Skeletal muscle satellite cell (primary cell): ENCODE results near the gene FNDC5.

Source experiments
- H3K27me3 ChIP-seq: 2 replicates; pipeline ENCODE4 v1.7.0; 2013; ENCODE audit warnings: low read length; ENCODE audit not compliant: control insufficient read depth, insufficient read depth
- H3K36me3 ChIP-seq: 2 replicates; pipeline ENCODE4 v1.7.0; 2013; ENCODE audit warnings: mild to moderate bottlenecking, control low read depth, low read length; ENCODE audit not compliant: insufficient read depth
- H3K4me1 ChIP-seq: 2 replicates; pipeline ENCODE4 v1.7.0; 2013; ENCODE audit warnings: low read length; ENCODE audit not compliant: control insufficient read depth, insufficient read depth
- H3K4me2 ChIP-seq: 2 replicates; pipeline ENCODE4 v1.7.0; 2013; ENCODE audit warnings: mild to moderate bottlenecking, low read length
- H3K4me3 ChIP-seq: 2 replicates; pipeline ENCODE4 v1.7.0; 2013; ENCODE audit warnings: low read length
- H3K9ac ChIP-seq: 2 replicates; pipeline ENCODE4 v1.7.0; 2013; ENCODE audit warnings: mild to moderate bottlenecking, low read depth, low read length, moderate library complexity
- H3K9me3 ChIP-seq: replicated peaks from 2 replicates; pipeline ENCODE4 v1.7.0; 2013; ENCODE audit warnings: mild to moderate bottlenecking, control low read depth, low read length

Gene FNDC5

GRCh38 chr1:32895325-32896215 is 24.9 kb upstream of the FNDC5 start:
- H3K27me3 ChIP-seq: peaks cover 21% of the 10 kb centered on the region
- peaks cover 11% of the 10 kb centered on the region for H3K4me1 ChIP-seq
- no peak overlapping the region for H3K4me2 ChIP-seq
- no peak overlapping the region for H3K4me3 ChIP-seq
- no peaks in the 10 kb centered on the region for H3K9me3 ChIP-seq
- H3K36me3 ChIP-seq: no peaks in the 10 kb centered on the region
- no peak overlapping the region for H3K9ac ChIP-seq

GRCh38 chr1:32894681-32895080 is 24.0 kb upstream of the FNDC5 start:
- no peak overlapping the region for H3K4me3 ChIP-seq
- no peaks in the 10 kb centered on the region for H3K9me3 ChIP-seq
- no peak overlapping the region for H3K9ac ChIP-seq
- no peaks in the 10 kb centered on the region for H3K36me3 ChIP-seq
- peaks cover 9% of the 10 kb centered on the region for H3K4me1 ChIP-seq
- H3K27me3 ChIP-seq: peaks cover 30% of the 10 kb centered on the region
- H3K4me2 ChIP-seq: no peak overlapping the region

- Histone ChIP-seq H3K4me2 (peak overlapping the region; percentile 85), H3K4me3 (no peak overlapping the region), H3K9ac (no peak overlapping the region), H3K36me3 (no peaks in the 10 kb centered on the region), H3K9me3 (no peaks in the 10 kb centered on the region), H3K27me3 (peaks cover 35% of the 10 kb centered on the region), H3K4me1 (peaks cover 9% of the 10 kb centered on the region)
Measured at GRCh38 chr1:32894019-32894600, 23.4 kb upstream of the FNDC5 start.

GRCh38 chr1:32893198-32894018 is 22.7 kb upstream of the FNDC5 start:
- no peaks in the 10 kb centered on the region for H3K36me3 ChIP-seq
- peaks cover 9% of the 10 kb centered on the region for H3K4me1 ChIP-seq
- peaks cover 41% of the 10 kb centered on the region for H3K27me3 ChIP-seq
- peak overlapping the region; percentile 85 for H3K4me2 ChIP-seq
- peak overlapping the region; percentile 26 for H3K9ac ChIP-seq
- H3K9me3 ChIP-seq: no peaks in the 10 kb centered on the region
- H3K4me3 ChIP-seq: peak overlapping the region; percentile 67

- peak overlapping the region; percentile 85 for H3K4me2 ChIP-seq
- peaks cover 9% of the 10 kb centered on the region for H3K4me1 ChIP-seq
- H3K9me3 ChIP-seq: no peaks in the 10 kb centered on the region
- no peaks in the 10 kb centered on the region for H3K36me3 ChIP-seq
- H3K27me3 ChIP-seq: peaks cover 49% of the 10 kb centered on the region
- peak overlapping the region; percentile 26 for H3K9ac ChIP-seq
- peak overlapping the region; percentile 67 for H3K4me3 ChIP-seq
Measured at GRCh38 chr1:32892368-32893197, 21.9 kb upstream of the FNDC5 start.

- Histone ChIP-seq H3K4me3 (no peak overlapping the region), H3K9ac (no peak overlapping the region), H3K36me3 (no peaks in the 10 kb centered on the region), H3K4me2 (no peak overlapping the region), H3K9me3 (no peaks in the 10 kb centered on the region), H3K4me1 (peaks cover 9% of the 10 kb centered on the region), H3K27me3 (peaks cover 58% of the 10 kb centered on the region)
Measured at GRCh38 chr1:32891630-32892029, 20.9 kb upstream of the FNDC5 start.

GRCh38 chr1:32891241-32891570 is 20.5 kb upstream of the FNDC5 start:
- Histone ChIP-seq H3K27me3 (peaks cover 59% of the 10 kb centered on the region), H3K9ac (no peak overlapping the region), H3K9me3 (no peaks in the 10 kb centered on the region), H3K4me1 (peaks cover 9% of the 10 kb centered on the region), H3K4me3 (no peak overlapping the region), H3K36me3 (no peaks in the 10 kb centered on the region), H3K4me2 (no peak overlapping the region)

GRCh38 chr1:32890516-32891240 is 20.0 kb upstream of the FNDC5 start:
- Histone ChIP-seq H3K4me2 (no peak overlapping the region), H3K9ac (no peak overlapping the region), H3K4me1 (peaks cover 9% of the 10 kb centered on the region), H3K9me3 (no peaks in the 10 kb centered on the region), H3K4me3 (no peak overlapping the region), H3K27me3 (peaks cover 64% of the 10 kb centered on the region), H3K36me3 (no peaks in the 10 kb centered on the region)

- H3K36me3 ChIP-seq: no peaks in the 10 kb centered on the region
- no peak overlapping the region for H3K4me2 ChIP-seq
- H3K9ac ChIP-seq: no peak overlapping the region
- peaks cover 73% of the 10 kb centered on the region for H3K27me3 ChIP-seq
- peaks cover 9% of the 10 kb centered on the region for H3K4me1 ChIP-seq
- no peak overlapping the region for H3K4me3 ChIP-seq
- H3K9me3 ChIP-seq: no peaks in the 10 kb centered on the region
Measured at GRCh38 chr1:32889731-32890278, 19.1 kb upstream of the FNDC5 start.

- Histone ChIP-seq H3K9ac (no peak overlapping the region), H3K4me1 (peaks cover 9% of the 10 kb centered on the region), H3K4me2 (no peak overlapping the region), H3K4me3 (no peak overlapping the region), H3K9me3 (no peaks in the 10 kb centered on the region), H3K27me3 (peaks cover 82% of the 10 kb centered on the region), H3K36me3 (no peaks in the 10 kb centered on the region)
Measured at GRCh38 chr1:32888677-32889420, 18.1 kb upstream of the FNDC5 start.
